Measurements from ENCODE around the gene C3.

The C3 gene

GRCh38 chr19:6739883-6740588 is 19.6 kb upstream of the C3 start:
- CTCF ChIA-PET = no interaction called here
- TF ChIP-seq CTCF (conservative IDR thresholded peaks at IDR 0.05; ENCODE audit: low read depth) = no peak
- POLR2A ChIA-PET (ENCODE audit: low non-redundant PET) = interaction anchor here (0.6 kb wide), 1 partner anchor 236 kb away, joined by 4 read pairs; no protein-coding TSS in a partner anchor
- H3K27ac ChIP-seq = peak overlapping the region; percentile 98
- no peak for DNase-seq (ENCODE audit: low spot score)

GRCh38 chr19:6739390-6739882 is 19.0 kb upstream of the C3 start, which contains the start of gene TRIP10:
TRIP10 (plus strand) TSS chr19:6739680; CDS start chr19:6739762, 82 bp downstream.
- ChIA-PET POLR2A (ENCODE audit: low non-redundant PET) (interaction anchor here (0.7 kb wide), 1 partner anchor 22 kb away, joined by 10 read pairs; no protein-coding TSS in a partner anchor), CTCF (interaction anchor here (1.1 to 1.9 kb wide), 2 partner anchors 124 to 128 kb away, joined by 4 to 19 read pairs; no protein-coding TSS in a partner anchor)
- no peak for TF ChIP-seq CTCF (conservative IDR thresholded peaks at IDR 0.05; ENCODE audit: low read depth)
- peak; percentile 91 for DNase-seq (ENCODE audit: low spot score)
- peak within 1 kb of the TSS; percentile 98 for H3K27ac ChIP-seq

GRCh38 chr19:6738787-6739389 is 18.4 kb upstream of the C3 start:
- no peak for TF ChIP-seq CTCF (conservative IDR thresholded peaks at IDR 0.05; ENCODE audit: low read depth)
- ChIA-PET POLR2A (ENCODE audit: low non-redundant PET) (interaction anchor here (0.7 kb wide), 1 partner anchor 23 kb away, joined by 10 read pairs; no protein-coding TSS in a partner anchor), CTCF (interaction anchor here (0.5 to 1.9 kb wide), 5 partner anchors 28 to 220 kb away, joined by 3 to 19 read pairs (median 5); partner anchors contain the start of gene SH2D3A)
- peak overlapping the region; percentile 98 for H3K27ac ChIP-seq
- no peak for DNase-seq (ENCODE audit: low spot score)

- DNase-seq (ENCODE audit: low spot score) = peak; percentile 75
- H3K27ac ChIP-seq = peak overlapping the region; percentile 98
- peak; percentile 72 for TF ChIP-seq CTCF (conservative IDR thresholded peaks at IDR 0.05; ENCODE audit: low read depth)
- ChIA-PET POLR2A (ENCODE audit: low non-redundant PET) (interaction anchor here (1.1 kb wide), 1 partner anchor 29 kb away, joined by 3 read pairs; the partner anchor contains the start of gene SH2D3A), CTCF (interaction anchor here (0.5 to 1.9 kb wide), 9 partner anchors 29 to 502 kb away, joined by 3 to 19 read pairs (median 4); partner anchors contain the start of gene SH2D3A)
These were observed 17.7 kb upstream of the C3 start for GRCh38 chr19:6737873-6738786.

GRCh38 chr19:6737284-6737872 is 16.9 kb upstream of the C3 start, which contains the start of gene GPR108:
GPR108 (minus strand) TSS chr19:6737580; CDS start chr19:6737576, 4 bp downstream.
- TF ChIP-seq CTCF (conservative IDR thresholded peaks at IDR 0.05; ENCODE audit: low read depth) = no peak
- peak within 1 kb of the TSS; percentile 98 for H3K27ac ChIP-seq
- ChIA-PET CTCF (interaction anchor here (0.6 to 1.9 kb wide), 6 partner anchors 30 to 615 kb away, joined by 3 to 19 read pairs (median 4); partner anchors contain the start of gene SH2D3A), POLR2A (ENCODE audit: low non-redundant PET) (interaction anchor here (1.1 kb wide), 1 partner anchor 30 kb away, joined by 3 read pairs; the partner anchor contains the start of gene SH2D3A)
- peak; percentile 100 for DNase-seq (ENCODE audit: low spot score)
